HL-60/S4 treated with phorbol 12-myristate 13-acetate at 8.2 ng/mL for 4 days and 3 days (cell line): ENCODE results near the gene STK35.

Experiments used
- in situ Hi-C: fragments of 300-500 bp; cut with MboI; formaldehyde crosslinking; loops from 2 replicates; pipeline ENCODE4 v1.15.0; 2022; ENCODE audit warnings: low sequenced_read_pairs

Gene STK35

DNA sequence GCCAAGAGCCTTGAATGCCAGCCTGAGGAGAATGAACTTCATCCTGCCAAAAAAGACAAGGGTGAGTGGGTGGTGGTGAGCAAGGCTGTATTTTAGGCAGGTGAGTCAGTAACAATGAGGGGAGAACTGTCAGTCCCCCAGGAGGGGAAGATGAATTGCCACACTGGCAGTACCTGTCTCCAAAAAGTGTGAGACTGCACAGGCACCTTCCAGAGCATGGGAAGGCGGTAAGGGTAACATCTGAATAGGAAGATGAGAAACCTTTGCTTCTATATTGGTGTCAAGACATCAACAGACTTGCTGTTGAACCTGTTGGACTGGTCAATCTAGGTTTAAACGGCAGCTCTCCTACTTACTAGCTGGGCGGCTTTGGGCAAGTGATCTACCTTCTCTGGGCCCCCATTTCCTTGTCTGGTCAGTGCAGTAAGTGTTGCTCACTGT is 30.9 kb downstream of the STK35 start:
- in situ Hi-C loops: no loop called here

DNA sequence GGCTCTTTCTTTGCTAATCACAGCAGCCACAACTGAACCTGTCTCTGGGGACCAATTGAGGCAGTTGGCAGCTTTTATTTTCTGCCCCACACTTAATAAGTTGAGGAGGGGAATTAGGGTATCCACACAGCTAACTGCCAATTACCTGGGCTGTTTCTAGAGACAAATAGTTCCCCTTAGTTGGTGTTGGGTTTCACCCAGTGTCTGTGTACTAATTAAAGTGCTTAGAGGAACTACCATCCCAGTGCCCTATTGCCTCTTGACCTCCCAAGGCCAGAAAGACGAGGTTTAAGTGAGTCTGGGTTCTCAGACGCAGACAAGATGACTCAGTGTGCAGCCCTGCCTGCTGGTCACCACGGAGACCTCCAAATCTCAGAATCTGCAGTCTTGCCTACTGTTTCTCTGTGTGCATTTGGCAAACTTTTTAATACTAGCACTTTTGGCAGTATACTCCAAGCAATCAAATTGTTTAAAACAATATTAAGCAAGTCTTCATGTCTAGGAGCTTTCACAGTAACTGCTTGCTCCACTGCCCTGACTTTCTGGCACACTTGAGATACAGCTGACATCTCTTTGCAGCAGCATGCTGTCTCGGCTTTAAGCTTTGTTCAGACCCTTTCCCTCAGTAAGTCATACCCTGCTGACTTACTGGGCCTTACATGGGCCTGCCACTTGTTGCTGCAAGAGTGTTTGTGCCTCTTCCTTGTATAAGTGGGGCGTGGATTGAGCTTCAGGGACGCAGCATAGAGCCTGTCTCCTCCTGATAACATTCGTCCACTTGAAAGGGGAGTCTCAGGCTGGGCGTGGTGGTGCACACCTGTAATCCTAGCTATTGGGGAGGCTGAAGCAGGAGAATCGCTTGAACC is 31.9 kb downstream of the STK35 start:
- in situ Hi-C loops: no loop called here

DNA sequence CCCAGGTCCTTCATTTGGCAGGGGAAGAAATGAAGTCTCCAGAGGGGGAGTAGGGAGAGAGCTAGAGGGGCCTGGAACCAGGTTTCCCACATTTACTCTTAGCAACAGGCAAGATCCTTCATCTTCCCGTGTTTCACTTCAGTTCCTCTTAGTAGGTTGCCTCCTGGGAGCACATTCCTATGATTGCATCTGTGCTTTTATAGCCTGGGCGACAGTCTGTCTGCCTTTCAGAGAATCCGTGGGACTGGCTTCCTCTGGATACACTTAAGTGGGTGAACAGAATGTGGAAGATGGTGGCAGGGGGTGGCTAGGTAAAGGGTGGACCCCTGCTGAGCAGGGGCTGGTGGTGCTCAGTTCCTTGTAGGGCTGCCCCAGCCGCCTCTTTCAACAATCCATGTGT is 33.4 kb downstream of the STK35 start:
- in situ Hi-C loops: no loop called here

DNA sequence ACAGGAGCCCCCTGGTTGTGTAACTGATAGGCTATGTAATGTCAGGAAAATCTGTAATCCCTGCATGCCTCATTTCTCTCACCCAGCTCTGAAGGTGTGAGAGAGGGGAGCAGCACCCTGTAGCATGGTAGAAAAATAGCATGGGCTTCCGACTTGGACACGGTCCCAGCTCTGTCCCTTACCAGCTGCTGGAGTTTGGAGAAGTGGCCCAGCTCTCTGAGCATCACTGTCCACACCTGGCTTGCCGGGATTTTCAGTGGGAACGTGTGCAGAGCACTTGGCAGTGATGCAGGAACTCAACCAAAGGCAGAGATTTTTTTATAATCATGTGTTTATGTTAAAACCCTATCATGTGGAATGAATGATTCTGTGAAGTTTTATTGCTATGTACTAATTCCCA is 34.6 kb downstream of the STK35 start:
- in situ Hi-C loops: no loop called here

DNA sequence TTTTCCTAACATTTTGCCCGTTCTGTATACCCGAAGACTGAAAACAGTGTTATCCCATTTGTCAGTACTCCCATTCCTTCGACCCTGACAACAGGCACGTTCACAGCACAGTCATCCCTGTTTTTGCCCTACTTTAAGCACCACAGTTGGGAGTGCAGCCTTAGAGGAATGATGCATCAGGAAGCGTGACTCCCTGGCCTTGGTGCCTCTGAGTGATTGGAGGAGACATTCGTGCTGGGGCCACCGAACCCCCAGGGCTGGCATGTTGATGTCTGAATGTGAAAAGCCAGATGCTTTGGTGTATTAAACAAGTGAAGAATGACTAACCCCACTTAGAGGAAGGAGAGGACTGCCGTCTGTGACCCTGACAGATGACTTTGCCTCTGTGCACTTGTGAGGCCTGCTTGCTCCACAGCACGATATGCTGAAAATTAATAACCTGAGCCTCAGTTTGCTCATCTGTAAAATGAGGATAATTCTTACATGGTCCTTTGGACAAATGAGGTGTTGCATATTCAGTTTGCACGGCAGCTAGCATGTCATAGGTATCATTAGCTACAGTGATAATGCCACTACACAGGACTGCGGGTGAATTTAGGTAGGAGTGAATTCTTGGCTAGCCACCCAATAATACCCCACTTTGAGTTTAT is 36.0 kb downstream of the STK35 start:
- in situ Hi-C loops: no loop called here

DNA sequence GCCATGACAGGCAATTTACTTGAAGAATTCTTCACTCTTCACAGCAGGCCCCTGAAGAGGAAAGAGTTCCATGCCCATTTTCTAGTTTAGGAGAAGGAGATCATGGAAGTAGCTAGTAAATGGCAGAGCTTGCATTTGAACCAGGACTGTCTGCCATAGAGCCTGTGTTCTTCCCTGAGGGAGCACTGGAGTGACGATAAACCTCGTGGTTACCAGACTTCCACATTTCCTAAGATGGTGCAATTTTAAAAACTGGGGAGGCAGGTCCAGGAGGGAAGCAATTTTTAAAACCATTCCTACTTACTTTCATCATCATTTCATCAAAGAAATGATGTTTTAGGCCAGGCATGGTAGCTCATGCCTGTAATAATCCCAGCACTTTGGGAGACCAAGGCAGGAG is 36.8 kb downstream of the STK35 start:
- in situ Hi-C loops: no loop called here

DNA sequence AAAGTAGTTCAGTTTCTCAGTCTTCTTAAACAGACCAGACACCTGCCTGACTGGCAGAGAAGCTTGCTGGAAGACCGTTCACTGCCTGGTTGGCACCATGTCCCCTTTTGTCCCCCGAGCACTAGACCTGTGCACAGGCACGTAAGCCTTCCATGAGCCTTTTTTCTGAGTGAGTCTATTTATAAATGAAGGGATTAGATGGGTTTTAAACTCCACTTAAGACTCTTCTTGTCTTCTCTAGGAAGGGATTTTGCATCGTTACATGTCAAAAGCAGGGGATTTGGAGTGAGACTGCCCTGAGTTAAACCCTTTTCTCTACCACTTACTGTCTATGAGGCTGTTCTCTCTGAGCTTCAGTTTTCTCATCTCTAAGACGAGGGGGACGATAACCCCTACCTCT is 37.6 kb downstream of the STK35 start:
- in situ Hi-C loops: no loop called here

DNA sequence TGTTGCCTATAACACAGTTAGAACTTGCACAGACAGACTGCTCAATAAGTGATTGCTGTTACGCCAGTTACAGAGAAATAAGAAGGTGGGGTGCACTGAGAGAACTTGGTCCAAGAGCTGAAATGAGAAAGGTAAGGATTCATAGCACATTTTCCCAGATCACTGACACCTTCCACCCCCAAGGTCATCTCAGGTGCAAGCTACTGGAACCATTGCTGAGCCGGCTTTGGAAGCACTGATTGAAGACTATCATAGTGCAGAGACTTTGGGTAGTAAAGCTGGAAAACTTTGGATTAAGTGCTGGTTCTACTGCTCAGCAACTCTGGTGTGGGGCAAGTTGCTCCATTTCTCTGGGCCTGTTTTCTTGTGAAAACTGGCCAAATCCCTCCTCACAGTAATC is 38.1 kb downstream of the STK35 start:
- in situ Hi-C loops: no loop called here

DNA sequence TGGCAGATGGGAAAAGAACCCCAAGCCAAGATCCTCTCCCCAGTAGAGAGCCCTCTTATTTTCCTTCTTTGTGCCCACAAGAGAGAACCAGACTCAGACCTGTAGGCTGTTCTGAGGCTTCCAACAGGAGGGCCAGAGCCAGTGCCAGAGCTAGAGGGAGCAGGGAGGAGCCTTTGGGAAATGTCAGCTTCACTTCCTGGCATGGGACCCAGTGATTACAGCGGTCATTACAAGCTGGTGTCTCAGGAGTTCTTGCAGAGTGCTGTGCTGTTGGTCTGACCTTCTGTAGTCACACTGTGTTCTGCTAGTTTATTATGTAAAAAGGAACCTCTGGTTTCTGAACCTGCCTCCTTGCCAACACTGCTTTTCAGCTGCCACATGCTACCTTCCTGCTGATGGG is 38.9 kb downstream of the STK35 start:
- in situ Hi-C loops: no loop called here

DNA sequence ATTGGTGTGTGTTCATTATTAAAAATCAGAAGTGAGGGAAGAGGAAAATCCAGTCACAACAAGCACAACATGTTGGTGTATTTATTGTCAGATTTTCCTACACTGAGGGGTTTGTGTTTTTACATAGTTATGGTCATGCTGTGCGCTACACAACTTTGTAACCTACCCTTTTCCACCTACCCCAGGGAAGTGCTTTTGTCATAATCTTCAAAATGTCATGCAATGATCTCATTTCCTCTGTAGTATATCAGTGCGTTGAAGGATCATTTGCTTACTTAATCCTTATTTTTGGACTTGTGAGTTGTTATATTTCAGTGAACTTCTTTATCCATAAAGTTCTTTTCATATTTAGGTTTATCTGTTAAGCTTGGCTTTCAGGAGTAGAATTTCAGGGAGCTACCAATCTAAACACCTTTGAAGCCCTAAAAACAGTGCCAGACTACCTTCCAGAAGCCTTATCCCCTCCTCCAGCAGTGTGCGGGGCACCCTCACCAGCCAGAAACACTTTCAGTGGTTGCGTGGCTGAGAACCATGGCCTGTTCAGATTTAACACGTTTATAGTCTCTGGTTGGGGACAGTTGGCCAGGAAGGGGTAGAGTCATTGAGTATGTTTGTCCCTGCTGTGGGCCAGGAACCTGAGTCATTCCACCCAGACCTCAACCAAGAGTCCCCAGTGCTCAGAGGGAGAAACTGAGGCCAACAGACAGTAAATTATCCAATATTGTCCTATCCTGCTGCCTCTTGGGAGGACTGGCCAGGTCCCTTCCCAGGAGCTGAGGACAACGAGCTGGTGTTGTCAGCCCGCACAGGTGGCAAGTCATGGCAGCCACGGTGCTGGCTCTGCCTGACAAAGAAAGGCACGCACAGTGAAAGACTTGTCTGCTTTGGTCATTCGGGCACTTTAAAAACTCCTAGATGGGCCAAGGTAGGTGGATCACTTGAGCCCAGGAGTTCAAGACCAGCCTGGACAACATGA is 40.3 kb downstream of the STK35 start:
- in situ Hi-C loops: no loop called here

DNA sequence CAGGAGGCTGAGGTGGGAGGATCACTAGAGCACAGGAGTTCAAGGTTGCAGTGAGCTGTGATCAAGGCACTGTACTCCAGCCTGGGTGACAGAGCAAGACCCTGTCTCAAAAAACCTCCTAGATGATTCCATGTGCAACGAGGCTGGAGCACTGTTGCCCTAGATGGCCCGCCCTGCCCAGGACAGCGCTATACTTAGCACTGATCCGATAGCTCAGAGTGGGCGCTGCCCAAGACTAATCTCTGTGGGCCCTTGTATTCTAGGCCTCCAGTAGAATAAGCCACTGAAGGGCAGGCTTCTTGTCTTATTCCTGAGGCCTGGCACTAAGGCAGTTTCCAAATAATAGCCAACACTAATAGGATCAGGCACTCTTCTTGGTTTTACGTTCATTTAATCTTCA is 41.0 kb downstream of the STK35 start:
- in situ Hi-C loops: no loop called here

DNA sequence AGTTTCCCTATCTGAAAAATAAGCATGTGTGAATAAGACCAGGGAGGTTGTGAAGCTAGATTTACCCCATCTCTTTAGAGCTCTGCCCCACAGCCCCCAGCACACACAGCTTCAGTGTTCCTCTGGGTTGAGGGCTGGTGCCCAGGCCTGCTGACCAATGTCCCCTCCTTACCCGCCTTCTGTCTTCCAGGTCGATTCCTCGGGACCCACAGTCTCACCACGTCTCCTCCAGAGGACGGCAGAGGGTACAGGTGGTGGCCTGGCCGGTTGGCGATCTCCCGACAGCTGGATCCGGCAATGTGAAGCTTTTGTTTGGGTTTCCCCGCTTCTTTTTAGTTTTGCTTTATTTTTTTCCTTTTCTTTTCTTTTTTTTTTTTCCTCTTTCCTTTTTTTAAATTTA is 42.0 kb downstream of the STK35 start:
- in situ Hi-C loops: no loop called here

DNA sequence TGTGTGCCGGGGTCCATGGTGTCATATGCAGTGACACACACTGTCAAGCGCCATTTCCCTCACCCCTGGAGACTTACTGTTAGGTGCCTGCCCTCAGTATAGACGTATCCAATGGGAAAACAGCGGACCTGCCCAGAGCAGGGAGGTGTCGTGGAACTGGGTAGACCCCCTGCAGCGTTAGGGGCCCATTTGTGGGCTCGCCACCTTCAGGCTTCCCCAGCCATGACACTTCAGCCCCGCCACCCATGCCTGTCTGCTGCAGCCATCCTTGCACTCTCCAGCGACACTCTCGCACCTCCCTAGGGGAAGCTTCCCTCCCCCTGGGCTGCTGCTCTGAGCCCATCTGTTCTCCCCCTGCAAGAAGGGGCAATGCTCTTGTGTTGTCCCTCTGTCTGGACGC is 43.2 kb downstream of the STK35 start:
- in situ Hi-C loops: no loop called here

DNA sequence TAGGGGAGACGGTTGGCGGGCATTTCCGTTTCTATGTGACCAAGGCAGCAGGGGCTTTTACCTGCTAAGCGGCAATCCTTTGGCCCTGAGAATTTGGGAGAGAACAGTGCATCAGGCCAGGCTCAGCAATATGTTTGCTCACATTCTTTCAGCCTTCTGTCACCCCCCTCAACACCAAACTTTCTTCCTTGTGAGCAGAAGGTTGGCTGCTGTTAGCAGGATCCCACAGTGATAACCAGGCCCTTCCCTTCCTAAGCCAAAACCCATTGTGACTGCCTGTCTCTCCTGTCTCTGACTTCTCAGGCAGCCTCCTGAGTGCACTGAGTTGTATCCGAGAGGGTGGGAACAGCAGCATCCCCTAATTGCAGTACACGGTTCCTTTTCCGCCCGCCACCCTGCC is 43.7 kb downstream of the STK35 start:
- in situ Hi-C loops: no loop called here

DNA sequence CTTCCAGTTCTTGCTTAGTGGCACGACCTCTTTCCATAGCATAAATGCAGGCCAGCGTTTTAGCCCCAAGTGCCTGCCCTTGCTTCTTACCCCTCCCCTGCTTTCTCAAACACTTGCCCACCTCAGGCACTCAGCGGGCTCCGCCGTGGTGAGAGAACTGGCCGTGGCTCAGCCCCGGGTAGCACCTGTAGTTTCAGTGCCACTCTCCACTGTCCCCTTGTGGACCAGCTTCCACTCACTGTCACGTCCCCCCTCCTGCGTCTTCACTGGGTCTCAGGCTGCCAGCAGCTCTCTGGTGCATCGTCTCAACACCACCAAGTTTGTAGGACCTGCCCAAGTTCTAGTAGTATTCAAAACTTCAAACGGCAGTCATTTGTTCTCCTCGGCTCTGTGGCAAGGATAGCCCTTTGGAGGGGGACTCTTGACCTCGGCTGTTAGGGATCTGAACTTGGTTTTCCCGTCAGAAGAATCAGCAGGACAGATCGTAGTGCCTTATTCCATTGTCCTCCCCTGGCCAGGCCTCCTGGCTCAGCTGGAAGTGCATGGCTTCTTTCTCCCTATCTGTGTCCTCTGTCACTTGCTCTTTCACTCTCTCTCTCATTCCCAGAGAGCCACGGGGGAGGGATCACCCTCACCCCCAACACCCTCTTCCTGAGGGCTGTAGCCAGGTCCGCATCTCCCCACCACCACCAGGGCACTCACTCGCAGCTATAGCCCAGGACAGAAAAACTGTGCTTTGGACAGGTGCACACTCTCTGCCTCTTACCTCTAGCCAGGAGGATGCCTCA is 44.6 kb downstream of the STK35 start:
- in situ Hi-C loops: no loop called here

DNA sequence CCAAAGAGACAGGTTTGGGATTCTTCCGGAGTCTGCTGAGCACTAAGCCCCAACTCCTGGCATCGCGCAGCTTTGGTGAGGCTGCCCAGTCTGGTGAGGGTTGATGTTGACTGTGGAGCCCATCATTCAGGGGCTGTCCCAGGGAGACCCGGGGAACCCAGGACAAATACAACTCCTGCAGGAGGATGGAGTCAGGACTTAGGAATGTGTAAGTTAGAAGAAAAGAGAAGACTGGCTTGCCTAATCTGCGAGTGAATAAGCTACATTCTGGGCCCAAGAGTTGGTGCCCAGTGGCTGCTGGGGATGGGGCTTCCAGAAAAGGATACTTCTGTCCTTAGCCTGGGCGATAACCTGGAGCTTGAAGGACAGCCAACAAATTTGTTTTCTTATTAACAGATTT is 47.9 kb downstream of the STK35 start:
- in situ Hi-C loops: no loop called here

DNA sequence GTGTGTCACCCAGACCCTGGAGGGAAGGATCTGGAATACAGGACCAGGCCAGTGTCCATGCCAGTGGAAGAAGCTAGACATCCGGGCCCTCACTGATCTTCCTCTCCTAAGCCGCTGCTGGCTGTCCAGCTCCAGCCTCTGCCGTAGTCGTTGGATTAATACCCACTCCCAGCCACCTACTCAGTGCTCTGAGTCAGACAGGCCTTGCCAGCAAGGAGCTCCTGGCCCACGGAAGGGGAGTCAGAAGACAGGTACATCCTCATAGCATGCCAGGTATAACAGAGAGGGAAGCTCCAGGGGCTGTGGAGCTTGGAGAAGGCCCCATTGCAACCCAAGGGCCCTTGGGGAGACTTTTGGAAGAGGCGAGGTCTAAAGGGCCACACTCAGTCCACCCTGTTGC is 49.0 kb downstream of the STK35 start:
- in situ Hi-C loops: loop anchor here (25.0 kb wide), 1 partner anchor 163 kb away; the partner anchor contains the start of gene PDYN

DNA sequence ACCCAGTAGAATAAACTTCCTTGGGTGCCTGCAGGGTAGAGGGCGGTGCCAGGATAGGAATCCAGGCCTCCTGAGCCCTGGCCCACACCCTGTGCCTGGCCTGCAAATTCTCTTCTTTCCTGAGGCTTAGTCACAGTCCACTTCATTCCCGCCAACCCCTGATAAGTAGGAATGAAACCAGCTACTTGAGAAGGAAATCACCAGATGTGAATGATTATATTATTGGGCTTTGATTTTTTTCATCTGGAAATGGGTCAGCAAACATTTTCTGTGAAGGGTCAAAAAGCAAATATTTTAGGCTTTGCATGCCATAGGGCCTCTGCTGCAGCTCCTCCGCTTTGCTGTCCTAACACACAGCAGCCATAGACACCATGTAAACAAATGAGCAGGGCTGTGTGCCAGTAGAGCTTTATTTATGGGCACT is 50.2 kb downstream of the STK35 start:
- in situ Hi-C loops: loop anchor here (25.0 kb wide), 1 partner anchor 165 kb away; the partner anchor contains the start of gene PDYN

DNA sequence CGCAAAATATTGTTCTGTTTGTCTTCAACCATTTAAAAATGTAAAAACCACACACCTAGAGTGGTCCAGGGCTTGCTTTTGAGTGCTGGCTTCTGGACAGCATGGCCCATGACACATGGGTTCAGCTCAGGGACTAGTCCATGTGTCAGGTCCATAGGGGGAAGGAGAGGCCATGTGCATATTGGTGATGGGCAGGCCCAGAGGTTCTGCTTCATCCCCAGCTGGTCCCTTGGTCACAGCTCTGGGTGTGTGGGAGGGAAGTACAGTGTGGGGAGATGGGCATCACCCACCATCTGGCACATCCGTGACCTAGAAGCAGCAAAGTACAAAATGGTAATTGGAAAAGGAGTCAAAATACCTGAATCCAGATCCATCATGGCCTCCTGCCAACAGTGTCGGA is 50.7 kb downstream of the STK35 start:
- in situ Hi-C loops: loop anchor here (25.0 kb wide), 1 partner anchor 165 kb away; the partner anchor contains the start of gene PDYN

DNA sequence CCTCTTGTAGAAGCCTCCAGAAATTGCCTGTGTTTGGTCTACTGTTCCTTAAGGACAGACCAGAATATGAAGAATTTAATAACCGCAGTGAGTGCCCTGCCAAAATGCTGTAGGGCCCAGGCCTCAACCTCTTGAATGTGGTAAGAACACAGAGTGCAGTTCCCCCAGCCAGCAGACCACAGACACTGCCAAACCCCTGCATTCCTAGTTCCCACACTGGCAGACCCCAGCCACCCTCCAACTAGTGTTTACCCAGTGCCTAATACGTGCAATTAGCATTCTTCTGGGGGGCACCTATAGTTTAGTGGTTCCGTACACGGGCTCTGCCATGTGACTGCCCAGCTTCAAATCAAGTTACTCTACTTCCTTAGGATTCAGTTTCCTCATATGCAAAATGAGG is 51.7 kb downstream of the STK35 start:
- in situ Hi-C loops: loop anchor here (25.0 kb wide), 1 partner anchor 166 kb away; the partner anchor contains the start of gene PDYN
